ENCODE results near the gene SHISA4. TPM values are rescaled to one million over a fixed set of nuclear protein-coding genes. Genes with fewer than 3 reads are reported as not detected.

SHISA4 gene
- total RNA-seq, 1 donor from 2014 or later: 7.4 TPM

DNA sequence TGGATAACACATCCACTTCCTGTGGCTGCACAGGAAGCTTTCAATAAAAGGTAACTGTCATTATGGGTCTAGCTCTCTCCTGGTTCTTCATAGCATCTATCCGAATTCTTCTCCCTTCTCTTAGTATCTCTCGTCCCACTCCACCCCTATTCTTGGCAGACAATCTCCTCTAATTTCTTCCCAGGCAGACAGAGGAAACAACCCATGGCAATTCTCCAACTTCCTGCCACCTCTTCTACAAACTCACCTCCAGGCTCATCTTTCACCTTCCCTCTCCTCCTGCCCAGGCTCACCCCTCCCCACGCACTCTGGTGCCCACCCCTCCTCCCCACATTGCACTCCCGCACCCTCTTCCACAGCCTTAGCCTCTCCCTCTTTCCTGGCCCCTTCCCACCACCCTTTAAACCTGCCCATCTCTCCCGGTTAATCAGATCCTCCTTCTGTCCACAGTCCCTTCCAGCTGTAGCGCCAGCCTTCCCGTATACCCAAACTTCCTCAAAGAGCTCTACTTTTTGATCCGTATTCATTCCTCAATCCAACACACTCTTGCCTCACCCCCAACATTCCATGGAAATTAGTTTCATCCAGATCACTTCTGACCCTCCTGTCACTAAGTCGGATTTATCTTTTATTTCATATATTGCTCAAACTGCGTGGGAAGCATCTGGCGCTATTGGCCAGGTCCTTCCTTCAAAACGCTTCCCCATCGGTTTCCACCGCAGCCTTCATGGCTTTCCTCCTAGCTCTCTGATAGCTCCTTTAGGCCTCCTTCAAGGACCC, 25.9 kb downstream of the SHISA4 start:
- Mint-ChIP-seq H3K36me3 (ENCODE audit: insufficient read depth) (no peaks in the 10 kb centered on the region), H3K27me3 (peaks cover 4% of the 10 kb centered on the region), H3K4me1 (ENCODE audit: low read depth) (no peaks in the 10 kb centered on the region), H3K27ac (no peak overlapping the region), H3K9me3 (ENCODE audit: low read depth) (no peaks in the 10 kb centered on the region), H3K4me3 (ENCODE audit: low read depth) (no peak overlapping the region)
- no peak for DNase-seq (ENCODE audit: low spot score, unreplicated experiment)
- TF ChIP-seq, protein P1, sequence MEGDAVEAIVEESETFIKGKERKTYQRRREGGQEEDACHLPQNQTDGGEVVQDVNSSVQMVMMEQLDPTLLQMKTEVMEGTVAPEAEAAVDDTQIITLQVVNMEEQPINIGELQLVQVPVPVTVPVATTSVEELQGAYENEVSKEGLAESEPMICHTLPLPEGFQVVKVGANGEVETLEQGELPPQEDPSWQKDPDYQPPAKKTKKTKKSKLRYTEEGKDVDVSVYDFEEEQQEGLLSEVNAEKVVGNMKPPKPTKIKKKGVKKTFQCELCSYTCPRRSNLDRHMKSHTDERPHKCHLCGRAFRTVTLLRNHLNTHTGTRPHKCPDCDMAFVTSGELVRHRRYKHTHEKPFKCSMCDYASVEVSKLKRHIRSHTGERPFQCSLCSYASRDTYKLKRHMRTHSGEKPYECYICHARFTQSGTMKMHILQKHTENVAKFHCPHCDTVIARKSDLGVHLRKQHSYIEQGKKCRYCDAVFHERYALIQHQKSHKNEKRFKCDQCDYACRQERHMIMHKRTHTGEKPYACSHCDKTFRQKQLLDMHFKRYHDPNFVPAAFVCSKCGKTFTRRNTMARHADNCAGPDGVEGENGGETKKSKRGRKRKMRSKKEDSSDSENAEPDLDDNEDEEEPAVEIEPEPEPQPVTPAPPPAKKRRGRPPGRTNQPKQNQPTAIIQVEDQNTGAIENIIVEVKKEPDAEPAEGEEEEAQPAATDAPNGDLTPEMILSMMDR (IDR thresholded peaks at IDR 0.05; ENCODE audit: unreplicated experiment): no peak

DNA sequence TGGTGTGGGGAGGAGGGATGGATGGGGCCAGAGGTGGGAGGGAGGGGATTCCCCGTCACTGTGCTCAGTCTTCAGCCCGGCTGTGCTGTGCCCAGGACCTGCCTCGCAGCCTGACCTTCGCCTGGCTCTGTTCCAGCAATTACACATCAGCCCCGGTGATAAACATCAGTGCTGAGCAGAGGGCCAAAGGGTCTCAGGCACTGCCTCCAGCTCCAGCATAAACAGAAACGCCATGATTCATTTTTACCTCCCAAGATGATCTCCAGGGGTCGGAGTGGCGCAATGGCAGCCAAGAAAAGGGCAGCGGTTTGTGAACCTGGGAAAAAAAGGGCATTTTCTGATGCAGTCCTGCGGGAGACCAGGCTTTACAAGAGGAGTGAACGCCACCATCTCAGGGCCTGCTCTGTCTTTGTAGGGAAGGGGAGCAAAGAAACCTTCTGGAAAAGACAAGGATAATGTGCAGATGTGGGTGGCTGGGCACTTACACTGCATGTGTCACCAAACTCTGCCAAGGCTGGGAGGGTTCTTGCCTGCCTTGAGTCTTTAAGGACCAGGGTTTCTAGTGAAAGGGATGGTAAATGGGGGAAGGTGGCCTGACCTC, 28.1 kb downstream of the SHISA4 start:
- H3K4me3 Mint-ChIP-seq (ENCODE audit: low read depth): no peak overlapping the region
- H3K9me3 Mint-ChIP-seq (ENCODE audit: low read depth): no peaks in the 10 kb centered on the region
- H3K27ac Mint-ChIP-seq: no peak overlapping the region
- no peaks in the 10 kb centered on the region for H3K4me1 Mint-ChIP-seq (ENCODE audit: low read depth)
- DNase-seq (ENCODE audit: low spot score, unreplicated experiment): no peak
- H3K27me3 Mint-ChIP-seq: peaks cover 4% of the 10 kb centered on the region
- TF ChIP-seq, protein P1 (IDR thresholded peaks at IDR 0.05; ENCODE audit: unreplicated experiment): no peak
- H3K36me3 Mint-ChIP-seq (ENCODE audit: insufficient read depth): no peaks in the 10 kb centered on the region

DNA sequence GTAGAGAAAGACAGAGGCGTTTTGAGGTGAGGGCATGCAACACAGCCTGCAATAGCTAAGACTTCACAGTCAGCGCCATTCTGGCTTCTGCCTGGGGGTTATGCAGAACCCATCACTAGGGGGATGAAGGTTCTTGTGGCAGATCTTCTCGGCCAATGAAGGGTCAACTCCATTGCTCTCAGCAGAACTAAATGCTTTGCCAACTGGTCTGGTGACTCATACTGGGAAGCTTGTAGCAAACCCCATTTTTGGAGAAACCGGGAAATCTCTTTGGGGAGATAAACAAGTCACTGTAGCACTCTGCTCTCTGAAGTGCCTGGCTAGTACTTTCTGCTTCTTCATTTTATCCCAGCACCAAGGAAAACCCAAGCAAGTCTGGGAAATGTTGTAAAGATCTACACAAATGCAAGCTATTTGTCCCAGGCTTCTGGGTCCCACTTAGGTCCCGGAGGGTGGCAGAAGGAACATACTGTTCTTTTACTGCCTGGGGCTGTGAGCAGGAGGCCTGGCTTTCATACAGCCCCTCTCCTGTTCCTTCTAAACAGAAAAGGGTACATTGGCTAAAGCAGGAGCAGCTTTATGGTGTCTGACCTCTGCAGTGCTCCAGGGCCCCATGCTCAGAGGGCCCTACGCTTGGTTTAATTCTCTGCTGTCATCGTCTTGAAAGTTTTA, 28.8 kb downstream of the SHISA4 start:
- DNase-seq (ENCODE audit: low spot score, unreplicated experiment): no peak
- Mint-ChIP-seq H3K27me3 (peaks cover 4% of the 10 kb centered on the region), H3K27ac (no peak overlapping the region), H3K36me3 (ENCODE audit: insufficient read depth) (no peaks in the 10 kb centered on the region), H3K9me3 (ENCODE audit: low read depth) (no peaks in the 10 kb centered on the region), H3K4me1 (ENCODE audit: low read depth) (no peaks in the 10 kb centered on the region), H3K4me3 (ENCODE audit: low read depth) (no peak overlapping the region)
- TF ChIP-seq, protein P1 (IDR thresholded peaks at IDR 0.05; ENCODE audit: unreplicated experiment): no peak

DNA sequence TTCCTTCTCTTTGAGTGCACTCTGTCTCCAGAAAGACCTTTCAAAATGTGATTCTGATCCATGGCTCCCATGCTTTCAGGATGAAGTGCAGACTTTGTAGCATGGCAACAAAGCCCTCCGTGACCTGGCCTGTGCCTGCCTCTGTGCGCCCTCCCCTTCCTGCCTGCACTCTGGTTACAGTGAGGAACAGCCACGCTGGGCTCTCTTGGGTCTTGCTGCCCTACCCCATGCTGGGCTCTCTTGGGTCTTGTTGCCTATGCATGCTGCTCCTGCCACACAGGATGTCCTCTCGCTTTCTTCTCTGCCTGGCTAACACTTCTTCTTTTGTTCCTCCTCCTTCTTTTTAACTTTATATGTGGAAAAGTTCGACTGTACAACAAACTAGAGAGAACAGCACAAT, 29.6 kb downstream of the SHISA4 start:
- Mint-ChIP-seq H3K9me3 (ENCODE audit: low read depth) (no peaks in the 10 kb centered on the region), H3K36me3 (ENCODE audit: insufficient read depth) (no peaks in the 10 kb centered on the region), H3K27me3 (peaks cover 4% of the 10 kb centered on the region), H3K4me1 (ENCODE audit: low read depth) (no peaks in the 10 kb centered on the region), H3K4me3 (ENCODE audit: low read depth) (no peak overlapping the region), H3K27ac (no peak overlapping the region)
- TF ChIP-seq, protein P1 (IDR thresholded peaks at IDR 0.05; ENCODE audit: unreplicated experiment): no peak
- no peak for DNase-seq (ENCODE audit: low spot score, unreplicated experiment)

DNA sequence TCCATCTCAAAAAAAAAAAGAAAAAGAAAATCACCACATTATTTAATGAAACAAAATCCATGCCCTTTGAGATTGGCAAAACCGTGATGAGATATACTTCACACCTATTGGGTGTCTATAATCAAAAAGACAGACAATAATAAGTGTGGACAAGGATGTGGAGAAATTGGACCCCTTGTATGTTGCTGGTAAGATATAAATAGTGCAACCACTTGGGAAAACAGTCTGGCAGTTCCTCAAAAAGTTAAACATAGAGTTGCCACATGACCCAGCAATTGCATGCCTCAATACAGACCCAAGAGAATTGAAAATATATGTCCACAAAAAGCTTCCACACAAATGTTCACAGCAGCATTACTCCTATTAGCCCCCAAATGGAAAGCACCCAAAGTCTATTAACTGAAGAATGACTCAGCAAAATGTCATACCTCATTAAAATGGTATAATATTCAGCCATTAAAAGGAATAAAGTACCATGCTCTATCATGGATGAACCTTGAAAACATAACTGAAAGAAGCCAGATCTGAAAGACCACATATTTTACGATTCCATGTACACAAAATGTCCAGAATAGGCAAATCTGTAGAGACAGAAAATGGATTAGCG, 33.4 kb downstream of the SHISA4 start:
- Mint-ChIP-seq H3K36me3 (ENCODE audit: insufficient read depth) (no peaks in the 10 kb centered on the region), H3K27ac (no peak overlapping the region), H3K4me1 (ENCODE audit: low read depth) (peaks cover 1% of the 10 kb centered on the region), H3K27me3 (peaks cover 4% of the 10 kb centered on the region), H3K9me3 (ENCODE audit: low read depth) (no peaks in the 10 kb centered on the region), H3K4me3 (ENCODE audit: low read depth) (no peak overlapping the region)
- no peak for DNase-seq (ENCODE audit: low spot score, unreplicated experiment)
- TF ChIP-seq, protein P1 (IDR thresholded peaks at IDR 0.05; ENCODE audit: unreplicated experiment): no peak
